ENCODE results near the gene AGPS.
A peak's percentile ranks its signal among the peaks of the same experiment; 100 is the strongest.
"Not testable (repeated sequence)": the region's sequence is repeated elsewhere in the genome, so short reads cannot be mapped to it uniquely, and the experiment has no call there.

Gene AGPS

DNA sequence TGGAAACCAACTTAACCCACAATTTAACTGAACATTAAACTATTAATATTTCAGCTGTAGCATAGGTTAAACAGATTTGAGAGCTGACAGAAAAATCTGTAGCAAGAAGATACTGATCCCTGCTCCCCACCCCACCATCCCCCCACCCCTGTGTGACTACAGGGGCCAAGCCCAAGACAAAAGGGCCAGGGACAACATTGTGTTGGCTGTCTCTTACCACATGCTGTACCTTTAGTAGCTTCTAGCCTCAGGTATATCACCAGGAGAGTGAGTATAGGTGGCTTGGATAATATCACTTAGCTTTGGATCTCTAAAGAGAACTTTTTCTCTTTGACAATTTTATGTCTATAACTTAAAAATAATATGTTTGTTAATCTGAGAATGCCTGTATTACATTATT, 140.7 kb downstream of the AGPS start:
- DNase-seq, result no peak

- no peak for DNase-seq
Measured at GRCh38 chr2:177535000-177535399, 142.4 kb downstream of the AGPS start.

GRCh38 chr2:177535958-177536504, 143.5 kb downstream of the AGPS start:
- no peak for DNase-seq

GRCh38 chr2:177537213-177537612, 144.6 kb downstream of the AGPS start:
- no peak for DNase-seq

- DNase-seq, result no peak
Measured at GRCh38 chr2:177537636-177538035, 145.1 kb downstream of the AGPS start.

- no peak for DNase-seq
Measured at GRCh38 chr2:177538323-177538722, 145.8 kb downstream of the AGPS start.

DNA sequence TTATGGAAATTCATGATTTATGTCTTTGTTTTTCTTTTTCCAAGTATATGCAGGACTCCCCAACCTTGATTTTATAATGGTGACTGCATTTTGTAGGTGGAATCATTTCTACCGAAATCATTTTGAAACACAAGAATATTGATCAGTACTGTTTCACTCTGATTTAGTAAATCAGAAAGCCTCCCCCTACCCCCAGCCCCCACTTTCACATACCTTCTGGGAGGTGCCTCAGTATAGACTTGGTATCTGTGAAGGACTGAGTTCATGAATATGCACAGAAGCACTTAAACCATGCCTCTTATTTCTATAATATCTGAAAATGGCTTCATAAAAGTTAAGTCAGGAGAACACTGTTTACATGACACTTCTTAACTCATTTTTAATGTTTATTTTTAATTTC, 147.7 kb downstream of the AGPS start:
- DNase-seq, result no peak

DNA sequence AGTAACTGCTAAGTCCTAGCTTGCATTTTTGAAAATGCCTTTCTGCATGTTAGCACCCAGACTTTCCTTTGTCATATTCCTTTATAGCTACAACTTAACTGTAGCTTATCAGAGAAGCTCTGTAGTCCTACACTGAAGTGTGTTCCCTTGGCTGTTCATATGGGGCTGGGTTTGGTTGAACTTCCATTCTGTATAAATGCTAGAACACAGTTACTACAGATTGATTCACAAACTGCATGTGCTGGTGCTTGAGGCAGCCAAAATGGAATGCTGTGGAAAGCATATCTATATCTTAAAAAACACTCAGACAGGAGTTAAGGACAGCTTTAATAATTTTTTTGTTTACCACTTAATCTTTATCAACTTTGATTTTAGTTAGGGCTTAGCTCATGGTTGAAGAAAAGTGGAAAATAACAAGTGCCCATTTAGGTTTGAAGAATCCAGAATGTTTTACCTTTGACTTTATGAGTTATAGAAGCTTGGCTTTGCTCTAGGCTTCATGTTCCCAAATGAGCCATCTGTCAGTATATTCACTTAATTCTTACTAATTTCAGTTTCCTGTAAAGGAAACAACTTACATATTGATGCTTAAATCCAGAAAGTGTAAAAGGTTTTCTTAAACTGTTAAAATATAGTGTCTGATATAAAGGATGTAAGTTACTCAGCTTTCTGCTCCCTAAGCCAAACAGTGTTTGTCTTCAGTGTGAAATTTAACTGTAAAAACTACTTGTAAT, 148.9 kb downstream of the AGPS start:
- no peak for DNase-seq

DNA sequence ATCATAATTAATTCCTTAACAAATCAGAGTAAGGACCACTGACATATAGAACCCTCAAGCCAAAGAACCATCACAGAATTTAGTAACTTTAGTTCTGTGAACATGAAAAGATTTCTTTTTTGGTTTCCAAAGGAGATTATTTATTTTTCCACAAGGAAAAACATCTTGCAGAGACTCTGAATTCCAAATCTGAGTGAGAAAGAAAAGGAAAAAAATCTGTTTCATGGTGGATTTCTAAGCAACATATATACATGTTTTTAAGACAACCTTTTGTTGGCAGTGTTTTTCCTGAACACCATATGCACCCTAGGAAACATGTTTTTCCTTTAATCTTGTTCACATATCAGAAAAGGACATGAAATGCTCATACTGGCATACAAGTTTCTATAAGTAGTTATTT, 149.8 kb downstream of the AGPS start:
- no peak for DNase-seq

- DNase-seq, result no peak
Measured at GRCh38 chr2:177543007-177543760, 150.6 kb downstream of the AGPS start.

DNA sequence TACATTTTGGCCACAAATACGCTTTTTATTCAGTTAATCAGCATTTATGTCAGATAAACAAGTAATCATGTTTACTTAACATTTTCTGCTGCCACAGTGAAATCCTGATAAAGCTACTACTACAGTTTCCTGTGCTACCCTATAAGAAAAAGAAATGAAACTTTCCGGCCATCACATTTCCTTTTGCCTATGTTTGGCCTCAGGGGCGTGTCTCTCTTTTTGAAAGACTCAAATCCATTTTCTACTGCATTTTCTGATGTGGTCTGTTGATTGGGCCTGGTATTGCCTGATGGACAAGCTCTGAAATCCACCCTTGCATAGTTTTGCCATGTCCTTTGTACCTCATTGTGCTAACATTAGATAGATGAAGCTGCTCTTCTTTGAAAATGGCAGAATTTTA, 152.6 kb downstream of the AGPS start:
- no peak for DNase-seq

GRCh38 chr2:177545981-177546585, 153.5 kb downstream of the AGPS start:
- DNase-seq, result no peak

GRCh38 chr2:177547122-177547521, 154.5 kb downstream of the AGPS start:
- no peak for DNase-seq

DNA sequence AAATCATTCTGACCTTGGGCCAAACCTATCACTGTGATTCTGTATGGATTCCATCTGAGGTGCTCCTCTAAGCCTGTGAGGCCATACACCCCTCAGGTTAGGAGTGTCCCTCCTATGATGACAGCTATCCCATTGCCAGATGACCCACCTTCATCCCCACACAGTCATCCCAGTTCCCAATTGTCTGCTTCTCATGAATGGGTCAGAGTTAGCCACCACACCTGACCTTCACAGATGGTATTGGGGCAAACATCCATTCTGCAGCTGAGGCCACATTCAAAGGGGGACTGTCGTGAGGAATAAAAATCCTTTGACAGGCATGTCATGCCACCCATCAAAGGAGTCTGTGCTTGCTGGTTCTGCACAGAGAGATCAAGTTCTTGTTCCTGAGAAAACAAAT, 155.2 kb downstream of the AGPS start:
- no peak for DNase-seq

- no peak for DNase-seq
Measured at GRCh38 chr2:177548636-177549035, 156.1 kb downstream of the AGPS start.

DNA sequence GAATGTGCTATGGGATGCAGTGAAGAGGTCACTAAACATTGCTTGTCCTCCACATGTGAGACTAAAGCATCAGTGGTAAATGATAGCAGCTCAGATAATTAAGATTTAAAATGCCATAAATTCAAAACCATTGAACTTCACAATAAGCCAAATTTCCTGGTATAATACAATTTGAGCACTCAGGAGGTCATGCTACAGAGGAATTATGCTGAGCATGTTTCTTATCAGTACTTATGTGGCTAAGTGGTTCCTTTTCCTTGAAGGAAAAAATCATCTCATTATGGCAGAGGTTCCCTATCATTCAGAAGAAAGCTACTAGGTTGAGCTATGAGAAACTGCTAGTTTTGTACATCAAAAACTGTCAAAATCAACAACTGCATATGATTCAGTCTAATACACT, 156.6 kb downstream of the AGPS start:
- no peak for DNase-seq

GRCh38 chr2:177550264-177551200, 158.0 kb downstream of the AGPS start:
- DNase-seq, result no peak

GRCh38 chr2:177551360-177551759, 158.8 kb downstream of the AGPS start:
- not testable (repeated sequence) for DNase-seq

DNA sequence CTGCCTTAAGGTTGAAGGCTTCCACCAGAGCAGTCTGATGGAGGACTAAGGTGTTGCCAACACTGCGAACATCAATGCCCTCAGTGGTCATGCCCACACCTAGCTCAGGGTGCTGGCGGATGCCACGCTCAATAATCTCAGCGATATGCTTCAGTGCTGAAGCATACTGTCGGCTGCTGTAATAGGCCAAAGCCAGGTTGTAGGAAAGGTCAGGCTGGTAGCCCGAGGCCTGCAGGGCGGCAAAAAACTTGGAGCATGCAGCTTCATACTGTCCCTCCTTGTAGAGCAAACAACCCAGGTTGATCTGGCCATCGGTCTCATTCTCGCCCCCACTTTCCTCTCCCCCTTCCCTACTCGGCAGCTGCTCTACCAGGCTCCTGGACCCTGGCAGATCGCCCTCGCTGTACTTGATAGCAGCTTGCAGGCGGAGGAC, 159.4 kb downstream of the AGPS start:
- peak in 2 of 4 experiments; percentile 8 to 31 for DNase-seq

GRCh38 chr2:177552422-177553175, 160.0 kb downstream of the AGPS start:
- DNase-seq, result peak; percentile 76 to 87 (median 85)

DNA sequence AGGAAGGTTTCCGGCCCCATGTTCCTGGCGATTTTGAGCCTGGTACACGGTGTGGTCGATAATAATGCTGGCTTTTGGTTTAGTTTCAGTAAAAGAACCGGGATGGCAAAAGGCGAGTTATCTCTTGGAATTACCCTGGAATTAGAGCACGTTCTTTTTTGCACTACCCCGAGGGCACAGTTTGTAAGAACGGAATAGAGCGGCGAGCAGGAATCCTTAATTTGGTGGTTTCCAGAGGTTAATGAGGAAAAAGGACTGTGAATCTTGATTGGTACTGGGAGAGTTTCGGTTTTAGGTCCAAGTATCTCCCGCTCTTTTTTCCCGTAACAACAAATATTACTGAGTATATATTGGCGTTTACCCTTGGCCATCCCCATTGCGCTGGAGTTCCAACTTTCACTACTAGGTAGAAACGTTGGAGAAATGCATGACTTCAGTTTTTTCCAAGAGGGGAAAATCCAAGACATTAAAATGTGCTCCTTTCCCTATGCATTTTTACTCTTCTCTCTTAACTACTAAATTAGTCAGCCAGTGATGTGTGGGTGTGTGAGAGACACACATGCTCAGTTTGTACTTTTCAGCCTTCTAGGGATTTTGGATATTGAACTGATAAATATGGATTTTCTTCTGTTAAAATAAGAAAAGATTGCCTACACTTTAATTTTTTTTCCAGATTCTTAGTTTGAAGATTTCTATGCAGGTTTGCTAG, 160.8 kb downstream of the AGPS start:
- DNase-seq, result no peak

All from activated naive CD4-positive, alpha-beta T cell (primary cell).